ENCODE results near the gene GRK4. TPM values are rescaled to one million over a fixed set of nuclear protein-coding genes. Genes with fewer than 3 reads are reported as not detected.
"Not testable (repeated sequence)": the region's sequence is repeated elsewhere in the genome, so short reads cannot be mapped to it uniquely, and the experiment has no call there.

GRK4 gene
- total RNA-seq, 1 donor from 2014 or later: 1.3 TPM

- Histone ChIP-seq H3K27me3 (no peaks in the 10 kb centered on the region), H3K9me3 (ENCODE audit: low read depth) (no peaks in the 10 kb centered on the region), H3K9ac (no peak overlapping the region), H2AFZ (replicated peaks) (no peak overlapping the region), H3K27ac (no peak overlapping the region), H3K4me3 (no peak overlapping the region), H3K36me3 (no peaks in the 10 kb centered on the region), H3K4me1 (no peaks in the 10 kb centered on the region), H3K4me2 (no peak overlapping the region), H4K20me1 (ENCODE audit: low read depth) (no peaks in the 10 kb centered on the region), H3F3A (ENCODE audit: low read depth) (no peaks in the 10 kb centered on the region), H3K79me2 (ENCODE audit: low read depth) (no peaks in the 10 kb centered on the region)
- Mint-ChIP-seq H3K27me3 (ENCODE audit: insufficient read depth, low read depth) (peaks cover 4% of the 10 kb centered on the region), H3K9me3 (no peaks in the 10 kb centered on the region), H3K4me3 (no peak overlapping the region), H3K4me1 (no peaks in the 10 kb centered on the region), H3K36me3 (no peaks in the 10 kb centered on the region), H3K27ac (no peak overlapping the region)
- no peak for DNase-seq (ENCODE audit: low spot score)
- TF ChIP-seq CTCF (IDR thresholded peaks at IDR 0.05) (no peak), EZH2phosphoT487 (IDR thresholded peaks at IDR 0.05) (no peak), EZH2 (IDR thresholded peaks at IDR 0.05) (no peak)
These were observed 82.8 kb downstream of the GRK4 start for GRCh38 chr4:3046162-3046561.

GRCh38 chr4:3046623-3047022 is 83.3 kb downstream of the GRK4 start:
- Mint-ChIP-seq H3K27ac (no peak overlapping the region), H3K9me3 (peaks cover 1% of the 10 kb centered on the region), H3K4me1 (no peaks in the 10 kb centered on the region), H3K27me3 (ENCODE audit: insufficient read depth, low read depth) (peaks cover 4% of the 10 kb centered on the region), H3K36me3 (no peaks in the 10 kb centered on the region), H3K4me3 (no peak overlapping the region)
- Histone ChIP-seq H3K79me2 (ENCODE audit: low read depth) (no peaks in the 10 kb centered on the region), H3F3A (ENCODE audit: low read depth) (no peaks in the 10 kb centered on the region), H4K20me1 (ENCODE audit: low read depth) (no peaks in the 10 kb centered on the region), H3K4me3 (no peak overlapping the region), H3K27ac (no peak overlapping the region), H3K4me1 (no peaks in the 10 kb centered on the region), H3K9ac (no peak overlapping the region), H3K36me3 (no peaks in the 10 kb centered on the region), H2AFZ (replicated peaks) (no peak overlapping the region), H3K27me3 (no peaks in the 10 kb centered on the region), H3K9me3 (ENCODE audit: low read depth) (no peaks in the 10 kb centered on the region), H3K4me2 (no peak overlapping the region)
- TF ChIP-seq EZH2phosphoT487 (IDR thresholded peaks at IDR 0.05): no peak
- no peak for TF ChIP-seq CTCF (IDR thresholded peaks at IDR 0.05)
- no peak for TF ChIP-seq EZH2 (IDR thresholded peaks at IDR 0.05)
- no peak for DNase-seq (ENCODE audit: low spot score)

- Histone ChIP-seq H3K27me3 (no peaks in the 10 kb centered on the region), H4K20me1 (ENCODE audit: low read depth) (no peaks in the 10 kb centered on the region), H3K79me2 (ENCODE audit: low read depth) (no peaks in the 10 kb centered on the region), H3K4me3 (no peak overlapping the region), H3K4me2 (no peak overlapping the region), H3K9ac (no peak overlapping the region), H3K9me3 (ENCODE audit: low read depth) (no peaks in the 10 kb centered on the region), H3K4me1 (no peaks in the 10 kb centered on the region), H3K36me3 (no peaks in the 10 kb centered on the region), H2AFZ (replicated peaks) (no peak overlapping the region), H3K27ac (no peak overlapping the region), H3F3A (ENCODE audit: low read depth) (no peaks in the 10 kb centered on the region)
- Mint-ChIP-seq H3K36me3 (no peaks in the 10 kb centered on the region), H3K4me3 (no peak overlapping the region), H3K27me3 (ENCODE audit: insufficient read depth, low read depth) (peaks cover 4% of the 10 kb centered on the region), H3K27ac (no peak overlapping the region), H3K9me3 (peaks cover 8% of the 10 kb centered on the region), H3K4me1 (no peaks in the 10 kb centered on the region)
- peak; percentile 79 for DNase-seq (ENCODE audit: low spot score)
- no peak for TF ChIP-seq EZH2 (IDR thresholded peaks at IDR 0.05)
- peak; percentile 80 for TF ChIP-seq CTCF (IDR thresholded peaks at IDR 0.05)
- TF ChIP-seq EZH2phosphoT487 (IDR thresholded peaks at IDR 0.05): no peak
These were observed 84.3 kb downstream of the GRK4 start for GRCh38 chr4:3047464-3048286.

- not testable (repeated sequence) for H3K4me2 ChIP-seq; H3K79me2 ChIP-seq (ENCODE audit: low read depth); H3K27me3 ChIP-seq; H3K27ac ChIP-seq; H3K4me1 Mint-ChIP-seq; H3F3A ChIP-seq (ENCODE audit: low read depth); H3K4me3 Mint-ChIP-seq; H3K4me1 ChIP-seq; H3K36me3 Mint-ChIP-seq; H4K20me1 ChIP-seq (ENCODE audit: low read depth); DNase-seq (ENCODE audit: low spot score); H3K27me3 Mint-ChIP-seq (ENCODE audit: insufficient read depth, low read depth); H3K36me3 ChIP-seq; H3K27ac Mint-ChIP-seq; H2AFZ ChIP-seq (replicated peaks); H3K9ac ChIP-seq; H3K4me3 ChIP-seq
- H3K9me3 Mint-ChIP-seq: peaks cover 28% of the 10 kb centered on the region
- peaks cover 11% of the 10 kb centered on the region for H3K9me3 ChIP-seq (ENCODE audit: low read depth)
These were observed 87.9 kb downstream of the GRK4 start for GRCh38 chr4:3051141-3051897.
